Left hindlimb (tissue), 1 donor: ENCODE results near the gene USP6NL.

Source experiments
- DNase-seq: peaks from one replicate; pipeline ENCODE4 v3.0.0-alpha.2; 2018

The USP6NL gene

DNA sequence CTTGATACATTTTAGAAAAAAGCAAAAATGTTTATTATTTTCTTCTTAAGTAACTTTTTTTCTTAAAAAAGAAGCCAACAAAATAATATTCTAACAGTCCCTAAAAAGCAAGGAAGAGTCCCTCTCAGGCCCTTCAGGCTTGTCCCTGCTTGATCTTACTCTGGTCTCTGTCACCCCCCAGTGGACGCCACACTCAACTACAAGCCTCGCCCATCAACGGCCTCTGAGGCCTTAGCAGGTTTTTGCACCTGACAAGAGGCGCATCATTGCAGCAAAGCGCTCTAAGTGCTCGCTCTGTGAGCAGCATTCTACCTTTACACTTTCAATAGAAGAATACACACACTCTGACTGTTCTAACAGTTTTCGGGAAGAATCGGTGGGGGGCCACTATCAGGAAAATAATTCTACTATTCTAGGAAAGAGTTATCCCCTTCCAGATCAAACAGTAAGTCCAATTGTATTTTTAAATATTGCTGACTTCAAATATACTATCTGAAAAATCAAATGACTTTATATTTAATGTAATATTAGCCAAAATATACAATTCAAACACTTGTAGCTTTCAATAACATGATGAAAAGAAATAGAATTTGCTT lies 139.2 kb downstream of the USP6NL start:
- DNase-seq: peak; percentile 61

- no peak for DNase-seq
These were observed 141.7 kb downstream of the USP6NL start for GRCh38 chr10:11469575-11470391.

- no peak for DNase-seq
These were observed 143.2 kb downstream of the USP6NL start for GRCh38 chr10:11468126-11468742.

DNA sequence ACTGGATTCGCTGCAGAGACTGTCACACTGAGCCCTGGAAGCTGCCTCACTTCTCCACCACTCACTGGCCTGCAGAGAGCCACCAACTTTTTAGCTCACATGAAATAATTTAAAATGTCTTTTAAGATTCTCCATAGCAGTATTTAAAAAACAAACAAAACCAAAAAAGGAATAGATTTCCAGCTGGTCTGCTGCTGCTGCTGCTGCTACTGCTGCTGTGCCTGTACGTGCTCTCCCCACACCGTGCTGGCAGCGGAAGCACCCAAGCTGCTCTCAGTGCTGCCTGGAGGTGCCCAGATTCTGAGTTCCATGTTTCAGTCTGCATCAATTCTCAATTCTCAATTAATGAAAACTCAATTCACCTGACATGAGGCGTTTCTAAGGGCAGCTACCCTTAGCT lies 146.0 kb downstream of the USP6NL start:
- no peak for DNase-seq

DNA sequence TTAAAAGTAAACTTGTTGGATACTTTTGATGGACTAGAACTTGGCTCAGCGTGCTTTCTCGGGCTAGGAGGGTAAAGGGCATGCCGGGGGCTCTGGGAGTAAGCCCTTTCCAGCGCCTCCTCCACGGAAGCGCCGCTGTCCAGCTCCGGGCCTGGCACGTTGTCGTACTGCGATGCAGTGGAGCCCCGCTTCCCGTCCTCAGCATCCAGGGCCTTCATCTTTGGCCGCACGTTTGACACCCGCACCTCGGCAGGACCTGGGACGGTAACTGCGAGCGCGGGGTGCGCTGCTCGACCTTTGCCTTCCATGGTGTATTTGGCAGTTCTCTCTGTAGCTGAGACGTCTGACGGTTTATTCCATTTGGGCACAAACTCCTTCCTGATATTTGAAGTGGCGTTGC lies 148.3 kb downstream of the USP6NL start:
- DNase-seq: no peak

DNA sequence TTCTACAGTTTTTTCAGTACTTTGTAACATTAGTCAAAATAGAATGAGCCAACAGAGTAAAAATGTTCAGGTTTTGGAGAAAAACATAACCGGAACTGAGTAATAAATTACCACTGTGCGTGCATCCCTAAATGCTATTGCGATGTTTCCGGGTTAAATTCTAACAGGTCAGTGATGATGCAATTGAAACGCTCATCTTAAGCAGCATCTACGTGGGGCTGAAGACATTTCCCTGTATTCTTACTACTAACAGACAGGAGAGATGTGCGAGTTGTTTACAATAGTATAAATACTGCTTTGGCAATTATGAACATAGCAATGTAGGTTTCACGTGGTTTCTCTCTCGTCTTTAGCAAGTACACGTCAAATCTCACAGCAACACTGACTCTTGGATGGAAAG lies 149.4 kb downstream of the USP6NL start:
- no peak for DNase-seq

GRCh38 chr10:11457336-11457735 lies 154.1 kb downstream of the USP6NL start:
- DNase-seq: no peak

DNA sequence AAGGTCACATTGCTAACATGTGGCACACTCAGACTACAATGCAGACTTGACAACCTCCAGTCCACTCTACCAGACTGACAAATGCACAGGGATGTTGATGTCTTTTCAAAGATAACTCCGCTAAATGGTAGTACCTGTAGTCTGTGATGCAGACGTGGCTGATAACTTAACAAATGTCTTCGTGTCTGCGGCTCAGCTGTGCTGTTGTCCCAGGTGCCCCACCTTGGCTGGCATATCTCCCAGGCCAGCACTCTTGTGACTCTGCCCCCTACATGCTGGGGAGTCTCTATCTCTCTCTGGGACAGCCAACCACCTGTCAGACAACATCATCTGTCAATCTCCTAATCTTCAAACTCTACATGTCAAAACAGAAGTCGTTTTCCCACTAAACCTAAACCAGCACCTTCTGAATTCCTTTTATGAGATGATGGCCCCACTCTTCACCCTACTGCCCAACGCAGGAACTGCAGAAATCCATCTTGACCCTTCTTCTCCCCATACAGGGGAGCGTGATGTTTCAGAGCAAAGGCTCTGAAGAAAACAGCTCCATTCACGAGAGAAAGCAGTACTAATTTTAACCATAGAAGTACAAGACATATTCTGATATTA lies 156.4 kb downstream of the USP6NL start:
- no peak for DNase-seq

DNA sequence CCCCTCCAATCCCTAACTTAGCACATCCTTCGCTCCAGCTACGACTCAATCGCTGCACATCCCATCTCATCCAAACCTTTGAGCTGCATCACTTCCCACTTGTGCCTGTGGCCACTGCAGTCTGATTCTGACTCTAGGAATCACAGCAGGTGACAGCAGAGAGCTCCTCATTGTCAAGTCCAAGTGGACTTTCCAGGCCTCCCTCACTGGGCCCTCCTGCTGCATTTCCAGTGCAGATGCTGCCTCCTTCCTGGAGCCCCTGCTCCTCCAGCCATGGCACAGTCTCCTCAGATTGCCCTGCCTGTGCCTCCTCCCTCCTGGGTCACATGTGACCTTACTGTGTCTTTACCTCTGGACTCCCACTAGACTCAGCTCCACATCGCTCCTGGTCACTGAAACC lies 157.3 kb downstream of the USP6NL start:
- no peak for DNase-seq

GRCh38 chr10:11451640-11452260 lies 159.7 kb downstream of the USP6NL start:
- no peak for DNase-seq

DNA sequence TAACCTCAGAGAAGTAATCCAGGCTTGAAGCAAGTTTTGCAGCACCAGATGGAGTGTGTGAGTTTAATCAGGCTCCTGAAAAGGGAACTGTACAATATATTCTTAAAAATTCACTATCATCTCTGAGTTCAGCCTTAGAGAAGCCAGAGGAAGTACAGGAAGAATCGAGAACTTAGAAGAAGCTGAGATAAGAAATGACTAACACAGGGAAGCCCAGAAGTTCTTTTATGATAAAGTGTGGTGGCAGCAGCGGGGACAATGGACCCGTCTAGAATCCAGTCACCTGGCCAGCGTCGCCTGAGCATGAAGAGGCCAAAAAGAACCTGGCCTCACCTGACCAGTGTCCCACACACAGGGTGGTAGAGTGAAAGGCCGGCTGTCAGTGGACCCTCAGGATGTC lies 161.0 kb downstream of the USP6NL start:
- DNase-seq: no peak

- DNase-seq: no peak
These were observed 161.7 kb downstream of the USP6NL start for GRCh38 chr10:11449761-11450160.

GRCh38 chr10:11448545-11449244 lies 162.8 kb downstream of the USP6NL start:
- no peak for DNase-seq

DNA sequence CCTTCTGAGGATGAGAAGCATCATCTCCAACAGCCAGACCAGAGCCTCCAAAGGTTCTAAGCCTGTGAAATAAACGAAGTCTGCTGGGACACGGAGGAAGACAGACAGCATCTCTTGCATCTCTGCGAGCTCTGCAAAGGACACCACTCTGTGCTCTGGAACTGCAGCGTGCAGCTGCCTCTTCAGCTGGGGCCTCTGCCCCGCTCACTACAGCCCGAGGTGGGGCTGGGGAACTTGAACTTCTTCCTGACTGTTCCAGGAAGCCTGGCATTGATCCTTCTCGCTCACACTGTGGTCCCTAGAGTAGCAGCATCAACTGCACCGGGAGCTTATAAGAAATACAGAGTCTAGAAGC lies 163.3 kb downstream of the USP6NL start:
- no peak for DNase-seq

GRCh38 chr10:11447586-11447985 lies 163.9 kb downstream of the USP6NL start:
- no peak for DNase-seq

DNA sequence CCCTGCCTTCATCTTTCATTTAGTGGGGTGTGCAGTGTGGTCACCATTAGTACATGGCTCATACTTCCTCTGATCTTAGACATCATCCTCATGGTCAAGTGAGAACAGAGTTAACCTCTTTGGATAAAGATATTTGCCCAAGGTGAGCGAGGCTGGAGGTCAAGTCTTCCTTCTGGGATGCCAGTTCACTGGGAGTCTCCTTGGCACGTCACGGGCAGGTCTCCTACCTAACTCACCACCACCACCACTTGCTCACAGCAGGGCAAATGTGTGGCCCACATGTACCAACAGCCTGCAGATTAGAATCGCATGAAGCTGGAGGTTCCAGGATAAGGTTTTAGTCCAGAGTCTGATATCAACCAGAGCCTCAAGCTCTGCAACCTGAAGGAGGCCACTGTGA lies 164.6 kb downstream of the USP6NL start:
- no peak for DNase-seq

- DNase-seq: no peak
These were observed 165.3 kb downstream of the USP6NL start for GRCh38 chr10:11446133-11446532.

GRCh38 chr10:11444531-11445228 lies 166.8 kb downstream of the USP6NL start:
- DNase-seq: no peak

DNA sequence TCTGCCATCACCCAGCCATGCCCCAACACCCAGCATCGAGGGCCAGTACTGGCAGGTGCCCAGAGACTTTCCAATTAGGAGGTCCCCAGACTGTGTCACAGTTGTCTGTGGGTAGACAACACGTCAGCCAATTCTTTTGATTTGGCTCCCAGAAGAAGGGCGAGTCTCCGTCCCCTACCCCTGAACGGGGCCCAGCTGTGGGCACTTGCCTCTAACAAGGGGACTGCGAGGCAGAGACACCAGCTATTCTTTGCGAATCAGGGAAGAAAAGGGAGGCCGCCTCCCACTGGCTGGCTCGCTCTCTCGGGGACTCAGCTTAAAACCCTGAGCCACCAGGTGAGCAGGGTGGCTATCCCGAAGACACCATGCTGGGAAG lies 167.3 kb downstream of the USP6NL start:
- DNase-seq: no peak

- no peak for DNase-seq
These were observed 167.8 kb downstream of the USP6NL start for GRCh38 chr10:11443468-11444154.

- DNase-seq: no peak
These were observed 169.3 kb downstream of the USP6NL start for GRCh38 chr10:11442001-11442773.
